ENCODE results near the gene TJP3.
A peak's percentile ranks its signal among the peaks of the same experiment; 100 is the strongest.

The TJP3 gene

GRCh38 chr19:3784607-3785450 is 76.6 kb downstream of the TJP3 start:
- DNase-seq (ENCODE audit: low read depth) = no peak

GRCh38 chr19:3785451-3785937 is 77.3 kb downstream of the TJP3 start:
- peak; percentile 44 for DNase-seq (ENCODE audit: low read depth)

GRCh38 chr19:3785938-3786824 is 78.0 kb downstream of the TJP3 start, which contains the start of gene MATK:
Gene MATK (minus strand): TSS chr19:3786381. CDS start chr19:3785135, 1,246 bp downstream.
- peak; percentile 35 for DNase-seq (ENCODE audit: low read depth)

GRCh38 chr19:3788996-3789778 is 81.0 kb downstream of the TJP3 start:
- DNase-seq (ENCODE audit: low read depth) = no peak

DNA sequence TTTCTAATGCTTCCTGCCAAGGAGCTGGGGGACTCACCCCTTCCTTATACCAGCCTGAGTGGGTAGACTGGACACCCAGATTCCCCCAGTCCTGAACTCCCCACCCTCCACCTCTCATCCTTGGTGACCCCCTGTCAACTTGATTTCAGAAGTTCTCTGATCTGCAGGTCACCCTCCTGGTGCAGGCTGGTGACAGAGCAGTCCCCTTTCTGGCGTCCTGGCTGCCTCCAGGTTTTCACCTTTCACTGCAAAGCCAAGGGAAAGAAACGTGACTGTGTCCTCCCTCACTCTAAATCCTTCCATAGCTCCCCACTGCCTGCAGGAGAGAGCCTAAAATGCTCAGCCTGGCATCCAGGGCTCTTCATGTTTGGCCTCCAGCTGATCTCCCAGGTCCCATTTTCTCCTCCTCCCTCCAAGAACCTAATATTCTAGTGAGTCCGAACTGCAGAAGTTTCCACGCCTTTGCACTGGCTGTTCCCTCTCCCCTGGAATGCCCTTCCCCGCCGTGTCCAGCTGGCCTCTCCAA is 82.1 kb downstream of the TJP3 start:
- DNase-seq (ENCODE audit: low read depth) = no peak

- no peak for DNase-seq (ENCODE audit: low read depth)
These were observed 82.8 kb downstream of the TJP3 start for GRCh38 chr19:3790941-3791340.

GRCh38 chr19:3792114-3792513 is 83.9 kb downstream of the TJP3 start:
- no peak for DNase-seq (ENCODE audit: low read depth)

- no peak for DNase-seq (ENCODE audit: low read depth)
These were observed 85.6 kb downstream of the TJP3 start for GRCh38 chr19:3793799-3794198.

DNA sequence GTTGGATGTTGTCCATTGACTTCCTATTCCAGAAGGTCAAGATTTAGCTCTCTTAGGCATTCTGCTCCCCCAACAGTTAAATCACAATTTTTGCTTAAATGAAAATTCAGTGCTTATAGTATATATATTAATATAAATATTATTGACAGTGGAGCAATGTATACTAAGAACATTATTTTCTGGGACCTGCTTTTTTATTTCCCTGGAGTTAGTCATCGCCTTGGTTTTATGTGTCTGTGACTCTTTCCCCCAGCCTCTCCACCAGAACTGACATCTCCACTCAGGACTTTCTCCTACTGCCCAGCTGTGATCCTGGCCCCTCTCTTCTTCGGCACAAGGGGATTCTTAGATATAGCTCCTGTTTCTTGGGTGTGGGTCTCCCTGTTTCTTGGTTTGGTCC is 88.2 kb downstream of the TJP3 start:
- DNase-seq (ENCODE audit: low read depth) = no peak

- no peak for DNase-seq (ENCODE audit: low read depth)
These were observed 90.0 kb downstream of the TJP3 start for GRCh38 chr19:3798137-3798536.

Measured in stimulated activated CD8-positive, alpha-beta memory T cell treated with anti-CD3 and anti-CD28 coated beads, Interleukin-4, amount 100 ng/mL, for 24 hours (primary cell).